ENCODE results near the gene SLC17A2.

GRCh38 chr6:25950297-25950696 is 19.8 kb upstream of the SLC17A2 start:
- TF ChIP-seq EZH2 (IDR thresholded peaks at IDR 0.05; ENCODE audit: low read depth) (no peak), CTCF (conservative IDR thresholded peaks at IDR 0.05) (no peak)

Measured in PC-9 (cell line).